AG10803 (cell line): ENCODE measurements around the gene ELFN2.

Source experiments
- DNase-seq: peaks from one replicate; pipeline ENCODE4 v3.0.0; 2010; ENCODE audit warnings: low read depth
- H3K4me3 ChIP-seq: 2 replicates; pipeline ENCODE4 v1.5.1; 2011; ENCODE audit warnings: mild to moderate bottlenecking, low read length, control low read depth
- TF ChIP-seq, protein P1 (sequence below): conservative IDR thresholded peaks from 2 replicates; pipeline ENCODE4 v1.5.1; 2011; ENCODE audit warnings: mild to moderate bottlenecking, low read length, control low read depth, inconsistent platforms

Gene ELFN2, protein sequence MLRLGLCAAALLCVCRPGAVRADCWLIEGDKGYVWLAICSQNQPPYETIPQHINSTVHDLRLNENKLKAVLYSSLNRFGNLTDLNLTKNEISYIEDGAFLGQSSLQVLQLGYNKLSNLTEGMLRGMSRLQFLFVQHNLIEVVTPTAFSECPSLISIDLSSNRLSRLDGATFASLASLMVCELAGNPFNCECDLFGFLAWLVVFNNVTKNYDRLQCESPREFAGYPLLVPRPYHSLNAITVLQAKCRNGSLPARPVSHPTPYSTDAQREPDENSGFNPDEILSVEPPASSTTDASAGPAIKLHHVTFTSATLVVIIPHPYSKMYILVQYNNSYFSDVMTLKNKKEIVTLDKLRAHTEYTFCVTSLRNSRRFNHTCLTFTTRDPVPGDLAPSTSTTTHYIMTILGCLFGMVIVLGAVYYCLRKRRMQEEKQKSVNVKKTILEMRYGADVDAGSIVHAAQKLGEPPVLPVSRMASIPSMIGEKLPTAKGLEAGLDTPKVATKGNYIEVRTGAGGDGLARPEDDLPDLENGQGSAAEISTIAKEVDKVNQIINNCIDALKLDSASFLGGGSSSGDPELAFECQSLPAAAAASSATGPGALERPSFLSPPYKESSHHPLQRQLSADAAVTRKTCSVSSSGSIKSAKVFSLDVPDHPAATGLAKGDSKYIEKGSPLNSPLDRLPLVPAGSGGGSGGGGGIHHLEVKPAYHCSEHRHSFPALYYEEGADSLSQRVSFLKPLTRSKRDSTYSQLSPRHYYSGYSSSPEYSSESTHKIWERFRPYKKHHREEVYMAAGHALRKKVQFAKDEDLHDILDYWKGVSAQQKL

DNA sequence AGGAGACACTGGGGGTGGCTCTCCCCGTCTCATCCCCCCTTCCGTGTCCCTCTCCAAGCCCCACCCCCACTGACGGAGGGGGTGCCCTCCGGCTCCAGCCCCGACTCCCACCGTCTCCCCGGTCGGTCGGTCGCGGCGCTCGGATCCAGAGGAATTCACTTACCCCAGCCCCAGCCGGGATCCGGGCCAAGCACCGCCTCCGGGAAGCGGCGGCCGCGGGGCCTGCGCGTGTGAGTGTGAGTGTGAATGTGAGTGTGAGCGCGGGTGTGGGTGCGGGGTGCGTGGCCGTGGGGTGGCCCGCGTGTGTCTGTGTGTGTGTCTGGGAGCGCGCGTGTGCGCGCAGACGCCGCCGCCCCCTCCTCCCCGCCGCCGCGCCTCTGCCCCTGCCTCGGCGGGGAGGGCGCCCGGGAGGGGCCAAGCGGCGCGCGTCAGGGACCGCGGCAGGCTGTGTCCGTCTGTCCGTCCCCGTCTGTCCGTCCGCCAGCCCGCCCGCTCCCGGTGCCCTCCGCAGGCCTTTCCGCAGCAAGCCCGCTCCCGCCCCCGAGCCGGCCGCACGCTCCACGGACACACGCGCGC lies at the start of gene ELFN2:
Gene ELFN2 (minus strand): TSS at position 345 of the 576 bp plus-strand sequence. CDS start 51,945 bp downstream, outside the sequence.
- DNase-seq, result peak; percentile 6
- H3K4me3 ChIP-seq, result peak within 1 kb of the TSS; percentile 55
- TF ChIP-seq, protein P1, sequence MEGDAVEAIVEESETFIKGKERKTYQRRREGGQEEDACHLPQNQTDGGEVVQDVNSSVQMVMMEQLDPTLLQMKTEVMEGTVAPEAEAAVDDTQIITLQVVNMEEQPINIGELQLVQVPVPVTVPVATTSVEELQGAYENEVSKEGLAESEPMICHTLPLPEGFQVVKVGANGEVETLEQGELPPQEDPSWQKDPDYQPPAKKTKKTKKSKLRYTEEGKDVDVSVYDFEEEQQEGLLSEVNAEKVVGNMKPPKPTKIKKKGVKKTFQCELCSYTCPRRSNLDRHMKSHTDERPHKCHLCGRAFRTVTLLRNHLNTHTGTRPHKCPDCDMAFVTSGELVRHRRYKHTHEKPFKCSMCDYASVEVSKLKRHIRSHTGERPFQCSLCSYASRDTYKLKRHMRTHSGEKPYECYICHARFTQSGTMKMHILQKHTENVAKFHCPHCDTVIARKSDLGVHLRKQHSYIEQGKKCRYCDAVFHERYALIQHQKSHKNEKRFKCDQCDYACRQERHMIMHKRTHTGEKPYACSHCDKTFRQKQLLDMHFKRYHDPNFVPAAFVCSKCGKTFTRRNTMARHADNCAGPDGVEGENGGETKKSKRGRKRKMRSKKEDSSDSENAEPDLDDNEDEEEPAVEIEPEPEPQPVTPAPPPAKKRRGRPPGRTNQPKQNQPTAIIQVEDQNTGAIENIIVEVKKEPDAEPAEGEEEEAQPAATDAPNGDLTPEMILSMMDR, result no peak

DNA sequence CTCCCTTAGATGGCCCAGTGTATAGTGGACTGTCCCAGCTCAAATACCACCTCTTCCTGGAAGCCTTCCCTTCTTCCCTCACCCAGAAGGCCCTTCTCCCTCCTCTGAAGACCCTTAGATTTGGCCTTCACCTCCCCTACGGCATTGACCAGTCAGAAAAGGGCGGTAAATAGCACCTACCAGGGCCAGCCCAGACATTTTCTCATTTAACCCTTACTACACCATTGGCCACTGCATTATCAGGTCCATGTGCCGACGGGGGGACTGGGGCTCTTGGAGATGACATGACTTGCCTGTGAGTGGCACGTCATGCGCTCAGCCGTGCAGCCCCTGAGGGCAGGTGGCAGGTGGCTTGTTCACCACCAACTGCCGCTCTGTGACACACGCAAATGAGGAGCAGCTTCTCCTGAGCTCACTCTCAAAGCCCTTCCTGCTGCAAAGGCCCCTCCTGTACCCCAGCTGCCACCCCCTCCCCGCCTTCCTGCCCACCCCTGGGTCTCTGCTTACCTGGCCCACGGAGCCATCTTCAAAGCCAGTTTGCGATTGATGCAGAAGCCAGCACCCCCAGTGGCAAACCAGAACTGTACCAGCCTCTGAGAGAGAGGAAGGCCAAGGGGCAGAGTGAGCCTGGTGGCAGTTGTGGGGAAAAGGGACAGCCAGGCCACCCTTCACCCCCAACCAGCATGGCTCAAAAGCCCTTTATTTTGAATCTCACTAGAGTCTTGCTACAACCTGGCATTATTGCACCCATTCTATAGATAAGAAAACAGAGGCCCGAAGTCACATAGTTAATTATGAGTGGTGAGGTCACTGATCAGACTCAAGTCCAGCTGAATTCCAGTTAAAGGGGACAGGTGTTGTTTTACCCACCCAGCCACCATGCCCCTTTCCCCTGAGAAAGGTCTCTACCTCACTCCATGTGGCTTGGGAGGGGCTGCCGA lies 49.4 kb upstream of the ELFN2 start:
- no peak for DNase-seq
- no peak overlapping the region for H3K4me3 ChIP-seq
- TF ChIP-seq, protein P1, result no peak

DNA sequence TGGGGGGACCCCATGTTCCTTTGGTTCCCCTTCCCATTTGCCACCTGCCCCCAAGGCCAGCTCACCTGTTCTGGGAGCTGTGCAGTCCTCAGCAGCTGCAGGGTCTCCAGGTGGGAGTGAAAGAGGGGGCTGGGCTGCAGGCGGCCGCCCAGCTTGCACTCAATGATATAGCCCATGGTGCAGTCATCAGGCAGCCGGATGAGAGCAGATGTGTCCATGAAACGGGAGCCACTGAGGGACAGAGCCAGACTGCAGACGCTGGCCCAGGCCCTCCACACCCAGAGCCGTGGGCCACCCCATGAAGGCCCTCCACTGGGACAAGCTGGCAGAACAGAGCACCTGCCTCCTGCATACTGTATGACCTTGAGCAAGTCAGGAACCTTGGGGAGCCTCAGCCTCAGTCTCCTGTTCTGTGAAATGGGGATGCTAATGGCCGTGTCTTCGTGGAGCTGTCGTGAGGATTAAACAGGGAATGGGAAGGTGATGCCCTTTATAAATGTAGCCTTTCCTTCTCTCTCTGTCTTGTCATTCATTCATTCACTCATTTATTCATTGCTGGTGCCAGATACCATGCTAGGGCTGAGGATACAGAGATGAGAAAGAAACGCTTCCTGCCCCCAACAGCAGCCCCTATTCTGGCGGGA lies 47.3 kb upstream of the ELFN2 start:
- TF ChIP-seq, protein P1, result no peak
- no peak for DNase-seq

DNA sequence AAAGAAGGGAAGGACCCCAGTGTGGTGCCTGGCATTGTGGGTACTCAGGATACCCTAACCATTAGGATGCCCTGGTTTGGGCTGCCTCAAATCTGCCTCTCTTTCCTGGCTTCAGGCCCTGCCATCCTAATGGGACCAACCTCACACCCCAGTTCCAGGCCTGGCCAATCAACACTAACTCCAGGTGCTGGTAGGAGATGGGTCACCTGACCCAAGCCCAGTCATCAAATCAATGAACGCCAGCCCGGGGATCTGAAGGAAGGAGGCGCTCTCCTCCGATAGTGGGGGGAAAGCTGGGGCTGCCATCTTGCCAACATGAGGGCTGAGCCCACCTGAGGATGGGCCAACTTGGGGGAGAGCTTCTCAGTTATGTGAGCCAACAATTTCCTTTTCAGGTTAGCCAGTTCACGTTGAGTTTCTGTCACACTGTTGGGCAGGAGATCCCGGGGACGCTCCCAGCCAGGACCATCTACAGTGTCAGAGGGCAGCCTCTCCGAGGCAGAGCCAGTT lies 46.2 kb upstream of the ELFN2 start:
- H3K4me3 ChIP-seq, result no peak overlapping the region
- TF ChIP-seq, protein P1, result no peak
- DNase-seq, result no peak

More for the DNA sequence above, 47.3 kb upstream of the ELFN2 start:
- H3K4me3 ChIP-seq, result no peak overlapping the region

DNA sequence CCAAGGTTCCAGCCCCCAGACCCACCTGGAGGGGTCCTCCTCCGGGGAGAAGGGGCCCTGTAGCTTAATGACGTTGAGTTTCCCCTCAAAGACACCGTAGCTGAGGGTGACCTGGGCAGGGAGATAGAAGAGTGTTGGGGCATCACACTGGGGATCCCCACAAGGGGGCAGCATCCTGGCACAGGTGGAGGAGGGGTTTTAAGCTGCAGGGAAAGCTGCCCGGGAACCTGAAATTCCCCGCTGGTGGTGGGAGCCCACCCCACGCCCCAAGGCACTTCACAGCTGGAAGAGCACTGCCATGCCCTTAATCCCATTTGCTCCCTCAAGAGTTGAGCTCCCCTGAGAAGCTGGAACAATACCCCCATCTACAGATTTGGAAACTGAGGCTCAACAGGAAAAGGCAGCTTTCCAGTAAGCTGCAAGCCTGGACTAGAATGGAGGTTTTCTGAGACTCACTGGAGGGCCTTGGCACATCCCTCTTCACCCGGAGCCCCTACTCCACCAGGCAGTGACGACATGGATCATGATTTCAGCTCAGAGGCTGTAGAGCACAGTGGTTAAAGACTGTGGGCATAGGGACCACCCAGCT lies 45.2 kb upstream of the ELFN2 start:
- no peak overlapping the region for H3K4me3 ChIP-seq
- peak; percentile 12 for DNase-seq
- TF ChIP-seq, protein P1, result peak; percentile 54
